ENCODE measurements around the gene ARID3A.

The ARID3A gene

DNA sequence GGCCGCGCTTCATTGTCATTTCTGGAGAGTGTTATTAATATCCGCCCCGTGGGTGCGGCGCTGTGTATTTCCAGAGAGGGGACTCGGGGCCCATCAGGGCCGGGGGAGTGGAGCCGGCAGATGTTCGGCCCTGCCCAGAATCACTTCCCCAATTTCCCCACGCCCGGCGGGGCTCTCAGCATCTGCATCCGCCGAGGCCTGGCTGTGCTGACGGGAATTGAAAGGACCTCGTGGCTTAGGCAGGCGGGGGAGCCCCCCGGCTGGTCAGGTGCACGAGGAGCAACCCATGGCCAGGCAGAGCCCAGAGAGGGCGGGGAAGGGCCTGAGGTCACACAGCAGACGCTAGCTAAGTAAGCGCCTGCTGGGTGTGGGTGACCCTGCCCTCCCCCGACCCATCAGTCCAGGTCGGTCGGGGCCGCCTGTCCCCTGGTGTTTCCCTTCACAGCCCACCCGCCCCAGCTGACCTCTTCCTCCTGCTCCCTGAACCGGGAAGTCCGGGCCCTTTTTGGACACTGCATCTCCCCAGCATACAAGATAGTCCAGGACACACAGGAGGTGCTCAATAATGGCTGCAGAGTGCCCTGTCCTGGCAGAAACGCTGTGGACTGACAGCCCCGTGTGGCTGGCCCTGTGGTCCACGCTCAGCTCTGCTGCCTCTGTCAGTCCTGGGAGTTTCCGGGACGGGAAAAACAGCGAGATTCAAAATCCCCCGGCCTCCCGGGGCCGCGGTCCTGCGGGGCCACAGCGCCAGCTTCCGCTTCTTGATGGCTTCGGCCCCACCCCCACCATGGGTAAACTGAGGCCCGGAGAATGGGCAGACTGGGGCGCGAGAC lies 22.1 kb downstream of the ARID3A start:
- no peaks in the 10 kb centered on the region for H3K36me3 ChIP-seq (ENCODE audit: low read length)
- H3K27me3 ChIP-seq (ENCODE audit: low read length), result no peaks in the 10 kb centered on the region
- no peak overlapping the region for H3K9ac ChIP-seq (ENCODE audit: low read length)
- no peak overlapping the region for H3K27ac ChIP-seq (ENCODE audit: low read depth, low read length)
- no peak overlapping the region for H2AFZ ChIP-seq (ENCODE audit: low read depth, low read length, severe bottlenecking)
- no peaks in the 10 kb centered on the region for H4K20me1 ChIP-seq (ENCODE audit: low read depth, low read length)
- peak overlapping the region; percentile 5 for H3K4me2 ChIP-seq (ENCODE audit: low read depth, low read length, poor library complexity, severe bottlenecking)
- TF ChIP-seq EZH2phosphoT487 (conservative IDR thresholded peaks at IDR 0.05; ENCODE audit: low read length), result no peak
- TF ChIP-seq CTCF (IDR thresholded peaks at IDR 0.05; ENCODE audit: insufficient read depth, low read length, poor library complexity, severe bottlenecking), result no peak
- no peaks in the 10 kb centered on the region for H3F3A ChIP-seq (ENCODE audit: insufficient read depth)
- no peaks in the 10 kb centered on the region for H3K9me3 ChIP-seq (ENCODE audit: insufficient read depth, low read length)
- no peaks in the 10 kb centered on the region for H3K9me2 ChIP-seq (replicated peaks; ENCODE audit: insufficient read depth, low read length)
- no peak overlapping the region for H3K4me3 ChIP-seq (ENCODE audit: insufficient read depth, low read length, poor library complexity, severe bottlenecking)
- H3K79me2 ChIP-seq (ENCODE audit: insufficient read depth, low read length), result no peaks in the 10 kb centered on the region

DNA sequence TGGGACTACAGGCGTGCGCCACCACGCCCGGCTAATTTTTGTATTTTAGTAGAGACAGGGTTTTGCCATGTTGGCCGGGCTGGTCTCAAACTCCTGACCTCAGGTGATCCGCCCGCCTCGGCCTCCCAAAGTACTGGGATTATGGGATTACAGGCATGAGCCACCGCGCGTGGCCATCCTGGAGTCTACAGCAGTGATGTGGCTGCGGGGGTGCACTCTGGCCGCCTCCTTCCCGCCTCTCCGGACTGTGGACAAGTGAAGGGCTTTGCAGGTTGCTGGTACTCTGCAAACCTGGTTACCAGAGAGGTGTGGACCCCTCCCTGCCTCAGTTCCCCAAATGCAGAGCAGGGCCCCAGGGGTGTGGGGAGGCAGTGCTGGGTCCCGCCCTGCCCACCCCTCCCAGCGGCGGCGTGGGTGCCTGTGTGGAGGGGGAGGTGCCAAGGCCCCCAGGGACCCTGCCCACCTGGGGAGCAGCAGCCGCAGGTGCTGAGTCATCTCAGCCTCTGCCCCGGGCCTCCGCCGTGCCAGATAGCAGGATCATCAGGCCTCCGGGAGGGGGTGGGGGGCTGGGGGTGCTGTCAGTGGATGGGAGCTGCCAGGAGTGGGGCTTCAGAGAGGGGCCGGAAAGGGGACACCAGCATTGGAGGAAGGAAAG lies 23.1 kb downstream of the ARID3A start:
- no peak overlapping the region for H3K27ac ChIP-seq (ENCODE audit: low read depth, low read length)
- H3K27me3 ChIP-seq (ENCODE audit: low read length), result no peaks in the 10 kb centered on the region
- no peak overlapping the region for H3K4me2 ChIP-seq (ENCODE audit: low read depth, low read length, poor library complexity, severe bottlenecking)
- no peak overlapping the region for H2AFZ ChIP-seq (ENCODE audit: low read depth, low read length, severe bottlenecking)
- TF ChIP-seq EZH2phosphoT487 (conservative IDR thresholded peaks at IDR 0.05; ENCODE audit: low read length) (no peak), CTCF (IDR thresholded peaks at IDR 0.05; ENCODE audit: insufficient read depth, low read length, poor library complexity, severe bottlenecking) (no peak)
- H3K79me2 ChIP-seq (ENCODE audit: insufficient read depth, low read length), result no peaks in the 10 kb centered on the region
- no peaks in the 10 kb centered on the region for H3K9me2 ChIP-seq (replicated peaks; ENCODE audit: insufficient read depth, low read length)
- no peaks in the 10 kb centered on the region for H3K36me3 ChIP-seq (ENCODE audit: low read length)
- no peaks in the 10 kb centered on the region for H3F3A ChIP-seq (ENCODE audit: insufficient read depth)
- H3K9me3 ChIP-seq (ENCODE audit: insufficient read depth, low read length), result no peaks in the 10 kb centered on the region
- no peak overlapping the region for H3K4me3 ChIP-seq (ENCODE audit: insufficient read depth, low read length, poor library complexity, severe bottlenecking)
- no peaks in the 10 kb centered on the region for H4K20me1 ChIP-seq (ENCODE audit: low read depth, low read length)
- no peak overlapping the region for H3K9ac ChIP-seq (ENCODE audit: low read length)

DNA sequence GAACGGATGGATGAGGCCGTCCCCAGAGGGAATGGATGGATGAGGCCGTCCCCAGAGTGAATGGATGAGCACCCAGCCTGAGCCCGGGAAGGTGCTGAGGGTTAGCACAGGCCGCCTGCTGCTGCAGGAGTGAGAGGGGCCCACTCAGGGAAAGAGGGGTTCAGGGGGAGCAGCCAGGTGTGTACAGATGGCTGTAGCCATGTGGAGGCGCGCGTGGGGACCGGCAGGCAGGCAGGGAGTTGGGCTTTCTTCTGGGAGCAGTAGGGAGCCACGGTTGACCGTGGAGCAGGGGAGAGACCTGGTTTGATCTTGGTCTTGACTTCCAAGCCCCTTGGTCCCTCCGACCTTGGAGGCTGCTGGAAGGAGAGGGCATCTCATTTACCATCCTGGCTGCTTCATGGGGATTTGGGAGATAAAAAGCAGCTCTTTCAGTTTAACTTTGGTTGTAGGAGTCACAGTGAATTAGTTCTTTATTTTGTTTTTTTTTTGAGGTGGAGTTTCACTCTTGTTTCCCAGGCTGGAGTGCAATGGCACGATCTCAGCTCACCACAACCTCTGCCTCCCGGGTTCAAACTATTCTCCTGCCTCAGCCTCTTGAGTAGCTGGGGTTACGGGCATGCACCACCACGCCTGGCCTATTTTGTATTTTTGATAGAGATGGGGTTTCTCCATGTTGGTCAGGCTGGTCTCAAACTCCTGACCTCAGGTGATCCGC lies 24.7 kb downstream of the ARID3A start:
- Histone ChIP-seq H3K27ac (ENCODE audit: low read depth, low read length) (no peak overlapping the region), H3K9me2 (replicated peaks; ENCODE audit: insufficient read depth, low read length) (no peaks in the 10 kb centered on the region), H2AFZ (ENCODE audit: low read depth, low read length, severe bottlenecking) (no peak overlapping the region), H3K27me3 (ENCODE audit: low read length) (no peaks in the 10 kb centered on the region), H3K79me2 (ENCODE audit: insufficient read depth, low read length) (no peaks in the 10 kb centered on the region), H3K4me3 (ENCODE audit: insufficient read depth, low read length, poor library complexity, severe bottlenecking) (no peak overlapping the region), H3K36me3 (ENCODE audit: low read length) (no peaks in the 10 kb centered on the region), H3F3A (ENCODE audit: insufficient read depth) (no peaks in the 10 kb centered on the region), H3K9ac (ENCODE audit: low read length) (no peak overlapping the region), H4K20me1 (ENCODE audit: low read depth, low read length) (no peaks in the 10 kb centered on the region), H3K9me3 (ENCODE audit: insufficient read depth, low read length) (no peaks in the 10 kb centered on the region), H3K4me2 (ENCODE audit: low read depth, low read length, poor library complexity, severe bottlenecking) (no peak overlapping the region)
- TF ChIP-seq CTCF (IDR thresholded peaks at IDR 0.05; ENCODE audit: insufficient read depth, low read length, poor library complexity, severe bottlenecking) (no peak), EZH2phosphoT487 (conservative IDR thresholded peaks at IDR 0.05; ENCODE audit: low read length) (no peak)
